BLaER1 (cell line): ENCODE data around the gene FRMD3.

ENCODE experiments used
- H3K27ac ChIP-seq: shearing (Covaris generic); formaldehyde crosslinking; 2 replicates; pipeline ENCODE4 v1.8.1; 2022
- H3K27me3 ChIP-seq: shearing (Covaris generic); formaldehyde crosslinking; 2 replicates; pipeline ENCODE4 v1.8.1; 2022
- H3K36me3 ChIP-seq: shearing (Covaris generic); formaldehyde crosslinking; 2 replicates; pipeline ENCODE4 v1.8.1; 2022
- H3K4me1 ChIP-seq: shearing (Covaris generic); formaldehyde crosslinking; 2 replicates; pipeline ENCODE4 v1.8.1; 2022
- H3K4me2 ChIP-seq: shearing (Covaris generic); formaldehyde crosslinking; 2 replicates; pipeline ENCODE4 v1.8.1; 2022
- H3K4me3 ChIP-seq: shearing (Covaris generic); formaldehyde crosslinking; 2 replicates; pipeline ENCODE4 v1.8.1; 2022
- H3K9ac ChIP-seq: shearing (Covaris generic); formaldehyde crosslinking; 2 replicates; pipeline ENCODE4 v1.8.1; 2022
- H3K9me3 ChIP-seq: shearing (Covaris generic); formaldehyde crosslinking; 2 replicates; pipeline ENCODE4 v1.8.1; 2022
- H4K20me1 ChIP-seq: shearing (Covaris generic); formaldehyde crosslinking; 2 replicates; pipeline ENCODE4 v1.8.1; 2022
- Cebpa-rat ChIP-seq: shearing (Covaris generic); IDR thresholded peaks from 2 replicates; pipeline ENCODE4 v1.8.1; 2022

FRMD3 gene

DNA sequence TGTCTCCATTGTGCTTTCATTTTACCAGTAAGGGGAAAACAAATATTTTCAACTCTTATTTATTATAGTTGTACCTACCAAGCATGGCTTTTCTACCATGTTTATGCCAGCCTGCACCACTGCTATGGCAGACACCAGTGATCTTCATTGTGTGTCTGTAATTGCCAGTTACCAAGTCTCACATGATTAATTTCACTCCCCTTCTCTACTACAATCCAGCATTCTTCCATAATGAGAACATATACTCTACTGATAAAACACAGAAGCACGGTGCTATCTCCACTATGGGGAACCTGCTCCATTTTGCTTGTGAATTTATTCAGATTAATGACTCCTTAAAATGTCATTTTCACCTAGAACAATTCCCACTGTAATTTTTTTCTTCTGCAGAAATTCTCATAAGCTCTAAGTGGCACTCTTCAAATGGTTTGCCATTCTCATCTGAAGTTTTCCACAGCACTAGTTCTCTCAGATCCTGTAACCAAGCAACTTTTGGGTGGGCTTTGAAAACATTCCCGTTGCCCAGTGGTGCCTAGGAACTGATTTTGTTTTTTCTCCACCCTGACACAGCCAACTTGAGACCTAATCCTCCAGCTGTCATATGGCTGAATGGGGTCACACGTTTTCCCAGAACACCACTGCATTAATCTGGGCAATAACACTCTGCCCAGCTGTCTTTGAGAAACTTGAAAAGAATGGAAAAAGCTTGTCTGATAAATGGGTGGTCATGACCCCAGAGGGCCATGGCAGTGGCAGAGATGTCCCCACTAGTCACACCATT, 252.6 kb downstream of the FRMD3 start:
- Histone ChIP-seq H3K27me3 (no peaks in the 10 kb centered on the region), H3K36me3 (no peaks in the 10 kb centered on the region), H3K4me3 (no peak overlapping the region), H3K9ac (no peak overlapping the region), H3K9me3 (no peaks in the 10 kb centered on the region), H3K4me1 (peaks cover 17% of the 10 kb centered on the region), H3K4me2 (no peak overlapping the region), H4K20me1 (no peaks in the 10 kb centered on the region), H3K27ac (no peak overlapping the region)
- no peak for TF ChIP-seq Cebpa-rat

GRCh38 chr9:83284746-83285145, 253.5 kb downstream of the FRMD3 start:
- Histone ChIP-seq H3K4me3 (no peak overlapping the region), H3K9ac (no peak overlapping the region), H3K4me1 (peaks cover 17% of the 10 kb centered on the region), H3K27me3 (no peaks in the 10 kb centered on the region), H3K4me2 (no peak overlapping the region), H4K20me1 (no peaks in the 10 kb centered on the region), H3K27ac (no peak overlapping the region), H3K9me3 (no peaks in the 10 kb centered on the region), H3K36me3 (no peaks in the 10 kb centered on the region)
- TF ChIP-seq Cebpa-rat: no peak

DNA sequence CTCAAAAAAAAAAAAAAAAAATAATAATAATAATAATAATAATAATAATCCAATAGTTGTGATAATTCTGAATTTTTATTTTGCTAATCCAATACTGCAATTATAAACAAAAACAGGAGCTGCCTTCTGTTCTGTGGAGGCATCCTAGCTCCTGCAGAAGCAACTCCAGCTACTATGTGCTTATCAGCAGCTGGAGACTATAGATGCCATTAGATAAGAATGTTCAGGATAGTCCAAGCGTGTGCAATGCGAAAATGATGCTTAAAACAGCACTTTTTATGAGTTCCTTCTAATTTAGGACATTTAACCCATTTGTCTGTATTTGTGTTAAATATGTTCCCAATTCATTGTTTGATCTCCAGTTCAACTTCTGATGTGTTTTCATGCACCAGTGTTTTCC, 254.7 kb downstream of the FRMD3 start:
- H3K9ac ChIP-seq: no peak overlapping the region
- H3K4me1 ChIP-seq: peaks cover 17% of the 10 kb centered on the region
- H3K36me3 ChIP-seq: no peaks in the 10 kb centered on the region
- no peak overlapping the region for H3K4me2 ChIP-seq
- no peak for TF ChIP-seq Cebpa-rat
- H3K27ac ChIP-seq: no peak overlapping the region
- H3K27me3 ChIP-seq: no peaks in the 10 kb centered on the region
- H3K9me3 ChIP-seq: no peaks in the 10 kb centered on the region
- no peaks in the 10 kb centered on the region for H4K20me1 ChIP-seq
- H3K4me3 ChIP-seq: no peak overlapping the region

DNA sequence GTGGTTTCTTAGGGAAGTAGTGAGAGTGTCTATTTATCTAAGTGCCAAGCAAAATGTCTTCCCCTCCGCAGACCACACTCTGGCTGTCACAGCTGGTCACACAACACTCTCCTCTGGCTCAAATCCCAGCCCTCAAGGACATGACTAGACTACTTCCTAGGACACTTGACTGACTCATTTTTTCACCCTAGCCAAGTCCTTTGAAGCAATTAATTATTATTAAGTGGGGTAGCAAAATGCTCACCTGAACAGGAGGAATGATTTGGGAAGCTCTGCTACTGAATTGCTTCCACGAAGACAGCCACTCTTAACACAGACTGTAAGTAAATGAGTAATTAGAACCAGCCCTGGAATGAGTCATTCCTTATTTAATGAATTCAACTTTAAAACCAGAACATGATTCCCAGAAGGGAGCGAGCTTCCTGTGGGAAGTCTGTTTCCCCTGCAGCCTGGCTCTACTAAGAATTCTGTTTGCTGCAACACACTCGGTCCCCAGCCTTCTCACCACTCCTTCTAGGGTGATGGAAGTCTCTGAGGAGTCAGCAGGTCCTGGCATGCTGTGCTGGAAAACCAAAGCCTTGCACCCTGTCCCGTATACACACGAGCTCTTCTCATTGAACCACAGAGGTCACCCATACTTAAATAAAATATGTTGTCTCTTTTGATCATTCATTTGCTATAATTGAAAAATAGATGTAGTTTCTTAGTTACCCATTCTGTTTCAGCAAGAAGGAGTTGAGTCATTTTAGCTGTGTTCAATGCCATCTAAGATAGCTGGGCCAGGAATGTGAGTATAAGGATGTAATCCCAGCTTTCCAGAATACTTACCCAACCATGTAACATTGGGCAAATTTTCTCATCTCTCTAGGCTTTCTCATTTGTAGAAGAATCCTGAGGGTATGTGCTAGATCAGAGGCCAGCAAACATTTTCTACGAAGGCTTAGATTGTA, 256.6 kb downstream of the FRMD3 start:
- H3K36me3 ChIP-seq: no peaks in the 10 kb centered on the region
- no peak overlapping the region for H3K4me3 ChIP-seq
- H3K4me1 ChIP-seq: peaks cover 10% of the 10 kb centered on the region
- H3K9ac ChIP-seq: no peak overlapping the region
- no peaks in the 10 kb centered on the region for H4K20me1 ChIP-seq
- no peaks in the 10 kb centered on the region for H3K27me3 ChIP-seq
- TF ChIP-seq Cebpa-rat: no peak
- H3K27ac ChIP-seq: no peak overlapping the region
- no peak overlapping the region for H3K4me2 ChIP-seq
- no peaks in the 10 kb centered on the region for H3K9me3 ChIP-seq

DNA sequence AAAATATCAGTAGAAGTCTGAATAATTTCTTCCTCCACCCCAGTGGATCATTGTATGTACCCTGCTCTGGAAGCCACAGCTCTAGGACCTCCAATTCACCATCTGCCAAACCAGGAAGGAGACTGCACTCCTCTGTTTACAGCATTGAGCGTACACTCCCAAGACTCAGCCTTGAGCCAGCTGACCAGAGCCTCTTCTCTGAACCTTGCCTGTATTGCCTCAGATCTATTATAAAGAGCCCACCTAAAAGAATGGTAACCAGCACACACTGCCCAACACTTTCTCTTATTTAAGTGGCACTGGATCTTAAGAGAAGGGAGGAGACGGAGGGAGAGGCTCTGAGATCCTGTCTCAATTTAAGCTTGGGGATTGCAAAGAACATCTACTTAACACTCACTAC, 257.4 kb downstream of the FRMD3 start:
- Histone ChIP-seq H3K4me2 (no peak overlapping the region), H3K4me1 (peaks cover 10% of the 10 kb centered on the region; the same call in 1 of the 2 replicates), H3K4me3 (no peak overlapping the region), H4K20me1 (no peaks in the 10 kb centered on the region), H3K27ac (no peak overlapping the region), H3K9ac (no peak overlapping the region), H3K36me3 (no peaks in the 10 kb centered on the region), H3K27me3 (no peaks in the 10 kb centered on the region), H3K9me3 (no peaks in the 10 kb centered on the region)
- TF ChIP-seq Cebpa-rat: no peak

DNA sequence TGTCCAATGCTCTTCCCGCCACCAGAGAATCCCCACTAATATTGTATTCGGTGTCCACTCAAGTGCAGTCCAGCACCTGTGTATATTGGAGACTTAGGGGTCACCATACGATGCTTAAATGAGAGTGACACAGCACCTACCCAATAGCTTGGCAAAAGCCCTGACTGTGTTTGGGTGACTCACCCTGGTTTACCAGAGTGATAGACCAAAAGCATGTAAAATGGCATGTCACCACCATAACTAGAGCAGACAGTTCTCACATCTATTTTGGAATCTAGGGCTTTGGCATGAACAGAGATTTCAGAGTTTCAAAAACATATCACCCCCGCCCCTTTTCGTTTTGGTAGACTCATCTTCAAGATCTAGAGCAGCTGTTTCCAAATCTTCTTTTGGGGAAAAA, 257.9 kb downstream of the FRMD3 start:
- Histone ChIP-seq H3K4me3 (no peak overlapping the region), H3K4me2 (no peak overlapping the region), H3K27ac (no peak overlapping the region), H3K4me1 (peaks cover 10% of the 10 kb centered on the region; the same call in 1 of the 2 replicates), H3K36me3 (no peaks in the 10 kb centered on the region), H3K27me3 (no peaks in the 10 kb centered on the region), H3K9ac (no peak overlapping the region), H4K20me1 (no peaks in the 10 kb centered on the region), H3K9me3 (no peaks in the 10 kb centered on the region)
- TF ChIP-seq Cebpa-rat: no peak

GRCh38 chr9:83274787-83275186, 263.4 kb downstream of the FRMD3 start:
- TF ChIP-seq Cebpa-rat: no peak
- no peaks in the 10 kb centered on the region for H4K20me1 ChIP-seq
- H3K36me3 ChIP-seq: no peaks in the 10 kb centered on the region
- H3K4me2 ChIP-seq: no peak overlapping the region
- no peaks in the 10 kb centered on the region for H3K4me1 ChIP-seq
- no peaks in the 10 kb centered on the region for H3K9me3 ChIP-seq
- no peak overlapping the region for H3K9ac ChIP-seq
- no peak overlapping the region for H3K27ac ChIP-seq
- no peak overlapping the region for H3K4me3 ChIP-seq
- H3K27me3 ChIP-seq: no peaks in the 10 kb centered on the region

GRCh38 chr9:83271665-83272071, 266.5 kb downstream of the FRMD3 start:
- H4K20me1 ChIP-seq: no peaks in the 10 kb centered on the region
- no peaks in the 10 kb centered on the region for H3K36me3 ChIP-seq
- H3K4me2 ChIP-seq: no peak overlapping the region
- H3K27ac ChIP-seq: no peak overlapping the region
- no peak overlapping the region for H3K9ac ChIP-seq
- H3K4me1 ChIP-seq: no peaks in the 10 kb centered on the region
- TF ChIP-seq Cebpa-rat: no peak
- H3K9me3 ChIP-seq: no peaks in the 10 kb centered on the region
- H3K4me3 ChIP-seq: no peak overlapping the region
- H3K27me3 ChIP-seq: no peaks in the 10 kb centered on the region

GRCh38 chr9:83270116-83270515, 268.1 kb downstream of the FRMD3 start:
- H3K4me2 ChIP-seq: no peak overlapping the region
- no peaks in the 10 kb centered on the region for H3K9me3 ChIP-seq

DNA sequence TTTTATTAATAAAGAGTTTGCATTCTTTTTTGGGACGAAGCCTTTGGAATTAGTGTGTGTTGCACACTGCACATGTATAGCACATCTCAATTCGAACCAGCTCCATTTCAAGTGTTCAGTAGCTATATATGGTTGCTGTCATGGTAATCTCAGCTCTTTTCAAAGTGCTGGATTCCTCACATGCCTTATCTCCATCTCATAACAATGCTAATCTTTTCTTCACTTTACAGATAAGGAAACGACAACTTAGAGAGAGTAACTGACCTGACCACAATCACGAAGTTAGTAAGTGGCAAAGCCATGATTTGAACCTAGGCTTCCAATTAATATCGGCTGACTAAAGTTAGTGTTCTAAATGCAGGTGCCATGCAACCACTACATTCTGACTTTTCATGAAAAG, 270.5 kb downstream of the FRMD3 start:
- Histone ChIP-seq H3K9ac (no peak overlapping the region), H3K27me3 (no peaks in the 10 kb centered on the region), H3K36me3 (no peaks in the 10 kb centered on the region)

More at GRCh38 chr9:83270116-83270515, 268.1 kb downstream of the FRMD3 start:
- no peak for TF ChIP-seq Cebpa-rat
- no peaks in the 10 kb centered on the region for H3K4me1 ChIP-seq
- no peak overlapping the region for H3K4me3 ChIP-seq
- no peak overlapping the region for H3K27ac ChIP-seq
- H3K27me3 ChIP-seq: no peaks in the 10 kb centered on the region
- H3K9ac ChIP-seq: no peak overlapping the region
- no peaks in the 10 kb centered on the region for H3K36me3 ChIP-seq
- H4K20me1 ChIP-seq: no peaks in the 10 kb centered on the region

More for the DNA sequence above, 270.5 kb downstream of the FRMD3 start:
- Histone ChIP-seq H3K4me2 (no peak overlapping the region), H3K27ac (no peak overlapping the region), H4K20me1 (no peaks in the 10 kb centered on the region), H3K4me1 (no peaks in the 10 kb centered on the region), H3K4me3 (no peak overlapping the region), H3K9me3 (no peaks in the 10 kb centered on the region)
- no peak for TF ChIP-seq Cebpa-rat
